ENCODE results near the gene CLDN6.

The CLDN6 gene

GRCh38 chr16:2987286-2987685 lies 30.7 kb downstream of the CLDN6 start:
- Histone ChIP-seq H3K4me2 (ENCODE audit: low read length) (no peak overlapping the region), H3K36me3 (ENCODE audit: control insufficient read depth, low read length) (no peaks in the 10 kb centered on the region), H3K9me3 (ENCODE audit: control insufficient read depth, insufficient read depth, low read length) (no peaks in the 10 kb centered on the region), H3K79me2 (ENCODE audit: control insufficient read depth, low read length) (no peaks in the 10 kb centered on the region), H3K9me2 (replicated peaks; ENCODE audit: control insufficient read depth, low read length) (no peaks in the 10 kb centered on the region), H3K4me1 (ENCODE audit: control insufficient read depth, low read length) (peaks cover 14% of the 10 kb centered on the region), H3K4me3 (ENCODE audit: low read length) (no peak overlapping the region), H3K27ac (ENCODE audit: low read depth, low read length) (no peak overlapping the region), H3K27me3 (ENCODE audit: control insufficient read depth, low read length) (peaks cover 39% of the 10 kb centered on the region; the same call in 1 of the 2 replicates), H4K20me1 (ENCODE audit: control insufficient read depth, insufficient read depth, low read depth, low read length) (no peaks in the 10 kb centered on the region), H3F3A (ENCODE audit: control insufficient read depth, insufficient read depth) (peaks cover 6% of the 10 kb centered on the region)
- TF ChIP-seq EZH2phosphoT487 (IDR thresholded peaks at IDR 0.05; ENCODE audit: borderline replicate concordance, low read length): no peak
- TF ChIP-seq CTCF (IDR thresholded peaks at IDR 0.05; ENCODE audit: low read depth, low read length, poor library complexity, severe bottlenecking): no peak

DNA sequence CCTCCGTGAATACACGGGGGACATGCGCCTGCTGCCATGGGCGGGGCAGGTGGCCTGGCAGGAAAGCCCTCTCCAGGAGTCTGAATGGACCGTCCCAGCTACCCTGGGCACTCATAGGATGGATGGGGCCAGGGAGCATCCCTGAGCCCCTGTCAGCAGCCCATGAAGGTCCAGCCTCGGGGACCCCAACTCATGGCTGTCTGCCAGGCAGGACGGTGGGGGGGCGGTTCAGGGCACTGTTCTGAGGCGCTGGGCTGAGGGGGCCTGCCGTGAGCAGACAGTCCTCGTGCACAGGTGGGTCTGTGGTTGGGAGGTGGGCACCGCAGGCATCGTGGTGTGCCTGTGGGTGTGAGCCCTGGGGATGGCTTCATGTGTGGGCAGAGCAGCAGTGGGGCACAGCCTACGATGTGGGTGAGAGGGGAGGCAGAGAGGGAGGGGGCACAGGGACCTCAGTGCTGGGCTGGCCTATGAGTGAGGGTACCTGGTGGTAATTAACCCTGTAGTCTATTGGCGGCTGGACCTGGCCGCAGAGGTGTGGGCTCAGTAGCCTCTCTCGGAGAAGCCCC lies 31.3 kb downstream of the CLDN6 start:
- no peaks in the 10 kb centered on the region for H3K9me2 ChIP-seq (replicated peaks; ENCODE audit: control insufficient read depth, low read length)
- H3K27me3 ChIP-seq (ENCODE audit: control insufficient read depth, low read length): peaks cover 39% of the 10 kb centered on the region; the same call in 1 of the 2 replicates
- H3K27ac ChIP-seq (ENCODE audit: low read depth, low read length): no peak overlapping the region
- no peak overlapping the region for H3K4me3 ChIP-seq (ENCODE audit: low read length)
- no peaks in the 10 kb centered on the region for H3K36me3 ChIP-seq (ENCODE audit: control insufficient read depth, low read length)
- peaks cover 6% of the 10 kb centered on the region for H3F3A ChIP-seq (ENCODE audit: control insufficient read depth, insufficient read depth)
- H3K4me2 ChIP-seq (ENCODE audit: low read length): no peak overlapping the region
- no peak for TF ChIP-seq EZH2phosphoT487 (IDR thresholded peaks at IDR 0.05; ENCODE audit: borderline replicate concordance, low read length)
- TF ChIP-seq CTCF (IDR thresholded peaks at IDR 0.05; ENCODE audit: low read depth, low read length, poor library complexity, severe bottlenecking): no peak
- no peaks in the 10 kb centered on the region for H4K20me1 ChIP-seq (ENCODE audit: control insufficient read depth, insufficient read depth, low read depth, low read length)
- peaks cover 18% of the 10 kb centered on the region for H3K4me1 ChIP-seq (ENCODE audit: control insufficient read depth, low read length)
- no peaks in the 10 kb centered on the region for H3K79me2 ChIP-seq (ENCODE audit: control insufficient read depth, low read length)
- no peaks in the 10 kb centered on the region for H3K9me3 ChIP-seq (ENCODE audit: control insufficient read depth, insufficient read depth, low read length)

DNA sequence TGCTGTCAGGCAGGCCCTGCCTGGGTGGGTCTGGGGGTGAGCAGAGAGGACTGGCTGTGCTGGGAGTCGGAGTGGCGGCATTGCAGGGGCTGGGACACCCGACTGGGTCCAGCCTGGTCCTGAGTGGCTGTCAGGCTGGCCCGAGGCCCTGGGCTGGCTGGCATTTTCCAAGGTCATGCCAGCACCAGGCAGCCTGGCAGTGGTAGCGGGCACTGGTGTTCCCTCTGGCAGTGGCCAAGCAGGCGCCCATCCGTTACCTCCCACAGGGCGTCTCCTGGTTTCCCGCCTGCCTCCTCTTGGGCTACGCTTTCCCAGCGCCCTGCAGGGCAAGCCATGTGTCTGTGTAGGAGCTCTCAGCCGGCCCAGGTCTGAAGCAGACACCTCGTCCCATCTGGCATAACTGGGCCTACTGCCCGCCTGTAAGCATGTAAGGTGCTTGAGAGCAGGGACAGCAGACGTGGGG lies 32.1 kb downstream of the CLDN6 start:
- Histone ChIP-seq H3K4me1 (ENCODE audit: control insufficient read depth, low read length) (peaks cover 26% of the 10 kb centered on the region), H3K27ac (ENCODE audit: low read depth, low read length) (no peak overlapping the region), H3K79me2 (ENCODE audit: control insufficient read depth, low read length) (peaks cover 7% of the 10 kb centered on the region), H3K9me2 (replicated peaks; ENCODE audit: control insufficient read depth, low read length) (no peaks in the 10 kb centered on the region), H3K4me2 (ENCODE audit: low read length) (no peak overlapping the region), H3F3A (ENCODE audit: control insufficient read depth, insufficient read depth) (peaks cover 6% of the 10 kb centered on the region), H3K27me3 (ENCODE audit: control insufficient read depth, low read length) (peaks cover 33% of the 10 kb centered on the region; the same call in 1 of the 2 replicates), H4K20me1 (ENCODE audit: control insufficient read depth, insufficient read depth, low read depth, low read length) (no peaks in the 10 kb centered on the region), H3K36me3 (ENCODE audit: control insufficient read depth, low read length) (no peaks in the 10 kb centered on the region), H3K9me3 (ENCODE audit: control insufficient read depth, insufficient read depth, low read length) (no peaks in the 10 kb centered on the region), H3K4me3 (ENCODE audit: low read length) (no peak overlapping the region)
- no peak for TF ChIP-seq EZH2phosphoT487 (IDR thresholded peaks at IDR 0.05; ENCODE audit: borderline replicate concordance, low read length)
- no peak for TF ChIP-seq CTCF (IDR thresholded peaks at IDR 0.05; ENCODE audit: low read depth, low read length, poor library complexity, severe bottlenecking)
